ENCODE measurements around the gene CAPN5.
"Not testable (repeated sequence)": the region's sequence is repeated elsewhere in the genome, so short reads cannot be mapped to it uniquely, and the experiment has no call there.

Gene CAPN5

GRCh38 chr11:77085652-77086051, 18.9 kb downstream of the CAPN5 start:
- peak; percentile 2 for DNase-seq

- peak; percentile 17 for DNase-seq
Measured at GRCh38 chr11:77086521-77087472, 20.0 kb downstream of the CAPN5 start.

GRCh38 chr11:77087723-77088225, 21.0 kb downstream of the CAPN5 start:
- DNase-seq = no peak

GRCh38 chr11:77088236-77089003, 21.6 kb downstream of the CAPN5 start:
- DNase-seq = peak; percentile 11

- DNase-seq = peak; percentile 14
Measured at GRCh38 chr11:77089004-77089545, 22.3 kb downstream of the CAPN5 start.

GRCh38 chr11:77090046-77090372, 23.2 kb downstream of the CAPN5 start:
- no peak for DNase-seq

- peak; percentile 17 for DNase-seq
Measured at GRCh38 chr11:77090373-77091111, 23.8 kb downstream of the CAPN5 start.

- DNase-seq = peak; percentile 80
Measured at GRCh38 chr11:77091146-77091940, 24.6 kb downstream of the CAPN5 start.

GRCh38 chr11:77092382-77092781, 25.6 kb downstream of the CAPN5 start:
- no peak for DNase-seq

- DNase-seq = no peak
Measured at GRCh38 chr11:77093056-77093891, 26.5 kb downstream of the CAPN5 start.

GRCh38 chr11:77093987-77094840, 27.4 kb downstream of the CAPN5 start:
- no peak for DNase-seq

GRCh38 chr11:77094841-77095365, 28.1 kb downstream of the CAPN5 start:
- no peak for DNase-seq

GRCh38 chr11:77095551-77096490, 29.1 kb downstream of the CAPN5 start:
- DNase-seq = no peak

GRCh38 chr11:77096591-77097019, 29.8 kb downstream of the CAPN5 start:
- DNase-seq = no peak

GRCh38 chr11:77097180-77097579, 30.4 kb downstream of the CAPN5 start:
- not testable (repeated sequence) for DNase-seq

GRCh38 chr11:77100166-77101042, 33.6 kb downstream of the CAPN5 start:
- no peak for DNase-seq

- DNase-seq = no peak
Measured at GRCh38 chr11:77101043-77101537, 34.3 kb downstream of the CAPN5 start.
